B cell (primary cell): ENCODE results near the gene GXYLT1.

ENCODE experiments used
- CTCF ChIP-seq: fragments of 200-600 bp; IDR thresholded peaks from one replicate; pipeline ENCODE4 v1.8.0; 2022; ENCODE audit warnings: antibody characterized with exemption, mild to moderate bottlenecking
- EZH2 ChIP-seq: IDR thresholded peaks from 2 replicates; pipeline ENCODE4 v1.6.1; 2012; ENCODE audit warnings: borderline replicate concordance, low read depth, mild to moderate bottlenecking, moderate library complexity, low read length; ENCODE audit not compliant: insufficient read depth, poor library complexity, severe bottlenecking

- TF ChIP-seq CTCF (peak; percentile 71), EZH2 (no peak)
Measured at GRCh38 chr12:42129595-42130204, 15.0 kb downstream of the GXYLT1 start.
